ENCODE measurements around the gene HSPA1B.
"Not testable (repeated sequence)": the region's sequence is repeated elsewhere in the genome, so short reads cannot be mapped to it uniquely, and the experiment has no call there.

Gene HSPA1B

DNA sequence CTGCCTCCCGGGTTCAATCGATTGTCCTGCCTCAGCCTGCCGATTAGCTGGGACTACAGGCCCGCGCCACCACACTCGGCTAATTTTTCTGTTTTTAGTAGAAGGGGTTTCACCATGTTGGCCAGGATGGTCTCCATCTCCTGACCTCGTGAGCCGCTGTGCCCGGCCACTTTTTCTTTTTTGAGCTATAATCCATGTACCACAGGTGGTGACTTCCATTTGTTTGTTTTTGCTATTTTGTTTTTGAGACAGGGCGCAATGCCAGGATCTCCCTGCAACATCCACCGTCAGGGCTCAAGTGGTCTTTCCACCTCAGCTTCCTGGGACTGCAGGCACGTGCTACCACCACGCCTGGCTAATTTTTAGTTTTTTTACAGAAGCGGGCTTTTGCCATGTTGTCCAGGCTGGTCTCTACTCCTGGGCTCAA lies 8.5 kb downstream of the HSPA1B start:
- Histone ChIP-seq H3K4me3 (ENCODE audit: control insufficient read depth in 1 of 7, extremely low read depth in 1 of 7, insufficient read depth in 4 of 7, low read depth in 2 of 7, low read length in 6 of 7) (peak overlapping the region; percentile 13 to 99 (median 85)), H3K9me3 (ENCODE audit: control extremely low read depth in 1 of 5, control insufficient read depth in 4 of 5, insufficient read depth in 2 of 5, low read depth in 1 of 5, low read length in 4 of 5) (no peaks in the 10 kb centered on the region), H3K27me3 (replicated peaks in 2 of 5; ENCODE audit: control insufficient read depth in 4 of 5, insufficient read depth in 5 of 5, low read length in 4 of 5) (no peaks in the 10 kb centered on the region), H3K27ac (ENCODE audit: insufficient read depth in 1 of 2, low read depth in 1 of 2, low read length in 2 of 2, poor library complexity in 1 of 2, severe bottlenecking in 2 of 2) (peak overlapping the region; percentile 98 to 99), H3K36me3 (ENCODE audit: control insufficient read depth in 4 of 4, insufficient read depth in 4 of 4, low read length in 3 of 4) (peaks cover 10 to 47% (median 31%) of the 10 kb centered on the region in 4 experiments), H3K4me1 (ENCODE audit: control extremely low read depth in 1 of 4, control insufficient read depth in 4 of 4, insufficient read depth in 4 of 4, low read length in 3 of 4) (peaks cover 31 to 65% (median 56%) of the 10 kb centered on the region in 4 experiments)
- POLR2A ChIA-PET = interaction anchor here (0.6 to 3.5 kb wide), 2 partner anchors 27 to 135 kb away, joined by 3 to 18 read pairs; partner anchors contain the start of gene NEU1
- DNase-seq = no peak
- 27% methylated on average over 14 of the region's 14 CpGs for WGBS (ENCODE audit: insufficient coverage)
- CTCF ChIA-PET = interaction anchor here (0.6 to 2.4 kb wide), 4 partner anchors 12 to 111 kb away, joined by 3 to 7 read pairs (median 4); partner anchors contain the start of gene LSM2

DNA sequence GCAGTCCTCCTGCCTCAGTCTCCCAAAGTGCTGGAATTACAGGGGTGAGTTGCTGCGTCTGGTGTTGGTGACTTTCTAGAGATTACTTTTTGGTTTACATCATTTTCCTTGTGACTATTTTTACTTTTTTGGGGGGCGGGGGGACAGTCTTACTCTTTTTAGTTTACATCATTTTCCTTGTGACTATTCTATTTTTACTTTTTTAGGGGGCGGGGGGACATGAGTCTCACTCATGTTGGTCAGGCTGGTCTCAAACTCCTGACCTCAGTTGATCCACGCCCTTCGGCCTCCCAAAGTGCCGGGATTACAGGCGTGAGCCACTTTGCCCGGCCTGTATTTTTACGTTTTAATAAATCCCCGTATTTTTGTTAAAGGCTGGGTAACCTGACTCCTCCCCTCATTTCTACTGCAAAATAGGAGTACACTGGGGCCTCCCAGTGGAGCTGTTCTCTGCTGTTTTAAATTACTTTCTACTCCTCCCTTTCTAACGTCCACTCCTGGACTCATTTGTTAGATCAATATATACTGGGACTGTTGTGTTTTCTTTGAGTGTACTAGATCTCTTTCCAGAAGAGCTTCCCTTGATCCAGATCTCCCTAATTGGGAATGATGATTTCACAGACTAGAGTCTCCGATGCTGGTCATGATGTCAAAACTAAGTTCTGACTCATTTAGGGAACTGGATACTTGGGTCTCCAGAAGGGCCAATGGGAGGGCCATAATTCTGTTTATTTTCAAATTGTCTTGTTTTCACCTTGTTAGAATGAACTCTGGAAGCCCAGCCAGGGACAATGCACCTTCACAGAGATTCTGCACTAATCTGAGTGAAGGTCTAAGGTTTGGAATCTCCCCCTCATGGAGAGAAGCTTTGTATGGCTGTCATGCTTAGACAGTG lies 9.2 kb downstream of the HSPA1B start:
- peak overlapping the region in 6 of 7 experiments; percentile 58 to 99 (median 89) for H3K4me3 ChIP-seq (ENCODE audit: control insufficient read depth in 1 of 7, extremely low read depth in 1 of 7, insufficient read depth in 4 of 7, low read depth in 2 of 7, low read length in 6 of 7)
- H3K27ac ChIP-seq (ENCODE audit: insufficient read depth in 1 of 2, low read depth in 1 of 2, low read length in 2 of 2, poor library complexity in 1 of 2, severe bottlenecking in 2 of 2) = peak overlapping the region; percentile 98 to 99
- CTCF ChIA-PET = interaction anchor here (0.6 to 2.4 kb wide), 7 partner anchors 11 to 155 kb away, joined by 3 to 7 read pairs (median 4); partner anchors contain the start of gene LSM2
- H3K4me1 ChIP-seq (ENCODE audit: control extremely low read depth in 1 of 4, control insufficient read depth in 4 of 4, insufficient read depth in 4 of 4, low read length in 3 of 4) = peaks cover 27 to 58% (median 51%) of the 10 kb centered on the region in 4 experiments
- H3K9me3 ChIP-seq (ENCODE audit: control extremely low read depth in 1 of 5, control insufficient read depth in 4 of 5, insufficient read depth in 2 of 5, low read depth in 1 of 5, low read length in 4 of 5) = no peaks in the 10 kb centered on the region
- DNase-seq = peak in 2 of 3 donors; percentile 52 to 58
- H3K27me3 ChIP-seq (replicated peaks in 2 of 5; ENCODE audit: control insufficient read depth in 4 of 5, insufficient read depth in 5 of 5, low read length in 4 of 5) = no peaks in the 10 kb centered on the region
- H3K36me3 ChIP-seq (ENCODE audit: control insufficient read depth in 4 of 4, insufficient read depth in 4 of 4, low read length in 3 of 4) = peaks cover 10 to 47% (median 34%) of the 10 kb centered on the region in 4 experiments
- POLR2A ChIA-PET = interaction anchor here (1.2 to 3.5 kb wide), 3 partner anchors 10 to 26 kb away, joined by 3 to 18 read pairs (median 9); partner anchors contain the start of genes HSPA1B and NEU1
- WGBS (ENCODE audit: insufficient coverage) = 30% methylated on average over 9 of the region's 12 CpGs

DNA sequence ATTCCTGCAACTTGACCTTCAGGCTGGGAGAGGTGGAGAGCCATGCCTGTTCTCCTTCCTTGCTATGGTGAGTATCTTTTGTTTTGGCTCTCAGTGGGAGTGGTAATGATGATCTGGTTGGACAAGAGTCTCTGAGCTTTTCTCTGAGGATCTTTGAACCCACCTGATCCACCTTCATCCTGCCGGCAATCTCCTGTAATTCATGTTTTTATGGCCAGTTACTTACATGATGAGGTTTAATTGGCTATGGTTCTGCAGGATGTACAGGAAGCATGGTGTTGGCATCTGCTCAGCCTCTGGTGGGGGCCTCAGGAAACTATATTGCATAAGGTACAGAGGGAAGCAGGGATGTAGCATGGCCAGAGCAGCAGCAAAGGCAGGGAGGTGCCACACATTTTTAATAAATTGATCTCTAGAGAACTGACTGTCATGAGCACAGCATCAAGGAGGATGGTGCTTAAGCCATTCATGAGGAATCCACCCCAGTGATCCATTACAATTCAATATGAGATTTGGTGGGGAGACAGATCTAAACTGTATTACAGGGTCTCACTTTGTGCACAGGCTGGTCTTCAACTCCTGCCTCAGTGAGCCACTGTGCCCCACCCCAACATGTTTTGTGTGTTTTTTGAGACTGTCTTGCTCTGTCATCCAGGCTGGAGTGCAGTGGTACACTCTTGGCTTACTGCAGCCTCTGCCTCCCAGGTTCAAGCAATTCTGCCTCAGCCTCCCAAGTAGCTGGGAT lies 10.0 kb downstream of the HSPA1B start:
- Histone ChIP-seq H3K9me3 (ENCODE audit: control extremely low read depth in 1 of 5, control insufficient read depth in 4 of 5, insufficient read depth in 2 of 5, low read depth in 1 of 5, low read length in 4 of 5) (no peaks in the 10 kb centered on the region), H3K27me3 (replicated peaks in 2 of 5; ENCODE audit: control insufficient read depth in 4 of 5, insufficient read depth in 5 of 5, low read length in 4 of 5) (no peaks in the 10 kb centered on the region), H3K4me1 (ENCODE audit: control extremely low read depth in 1 of 4, control insufficient read depth in 4 of 4, insufficient read depth in 4 of 4, low read length in 3 of 4) (peaks cover 27 to 53% (median 50%) of the 10 kb centered on the region in 4 experiments), H3K27ac (ENCODE audit: insufficient read depth in 1 of 2, low read depth in 1 of 2, low read length in 2 of 2, poor library complexity in 1 of 2, severe bottlenecking in 2 of 2) (peak overlapping the region; percentile 98 to 99), H3K36me3 (ENCODE audit: control insufficient read depth in 4 of 4, insufficient read depth in 4 of 4, low read length in 3 of 4) (peaks cover 10 to 47% (median 35%) of the 10 kb centered on the region in 4 experiments), H3K4me3 (ENCODE audit: control insufficient read depth in 1 of 7, extremely low read depth in 1 of 7, insufficient read depth in 4 of 7, low read depth in 2 of 7, low read length in 6 of 7) (peak overlapping the region in 6 of 7 experiments; percentile 57 to 99 (median 89))
- DNase-seq = peak in 1 of 3 donors; percentile 38
- CTCF ChIA-PET = interaction anchor here (0.8 to 2.4 kb wide), 10 partner anchors 10 to 158 kb away, joined by 3 to 7 read pairs (median 4); partner anchors contain the start of gene LSM2
- POLR2A ChIA-PET = interaction anchor here (1.2 to 3.5 kb wide), 3 partner anchors 11 to 25 kb away, joined by 3 to 18 read pairs (median 9); partner anchors contain the start of genes HSPA1B and NEU1
- WGBS (ENCODE audit: insufficient coverage) = no CpG with 5 or more reads among the region's 1 CpG

DNA sequence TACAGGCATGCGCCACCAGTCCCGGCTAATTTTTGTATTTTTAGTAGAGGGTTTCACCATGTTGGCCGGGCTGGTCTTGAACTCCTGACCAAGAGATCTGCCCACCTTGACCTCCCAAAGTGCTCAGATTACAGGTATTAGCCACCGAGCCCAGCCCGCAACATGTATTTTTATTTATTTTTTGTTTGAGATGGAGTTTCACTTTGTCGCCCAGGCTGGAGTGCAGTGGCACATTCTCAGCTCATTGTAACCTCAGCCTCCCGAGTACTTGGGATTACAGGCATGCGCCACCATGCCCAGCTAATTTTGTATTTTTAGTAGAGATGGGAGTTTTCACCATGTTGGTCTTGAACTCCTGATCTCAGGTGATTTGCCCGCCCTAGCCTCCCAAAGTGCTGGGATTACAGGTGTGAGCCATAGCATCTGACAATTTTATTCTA lies 10.6 kb downstream of the HSPA1B start:
- Histone ChIP-seq H3K4me3 (ENCODE audit: control insufficient read depth in 1 of 7, extremely low read depth in 1 of 7, insufficient read depth in 4 of 7, low read depth in 2 of 7, low read length in 6 of 7) (peak overlapping the region in 5 of 7 experiments; percentile 11 to 99 (median 85)), H3K4me1 (ENCODE audit: control extremely low read depth in 1 of 4, control insufficient read depth in 4 of 4, insufficient read depth in 4 of 4, low read length in 3 of 4) (peaks cover 21 to 47% (median 44%) of the 10 kb centered on the region in 4 experiments), H3K27ac (ENCODE audit: insufficient read depth in 1 of 2, low read depth in 1 of 2, low read length in 2 of 2, poor library complexity in 1 of 2, severe bottlenecking in 2 of 2) (peak overlapping the region in 1 of 2 experiments; percentile 99), H3K36me3 (ENCODE audit: control insufficient read depth in 4 of 4, insufficient read depth in 4 of 4, low read length in 3 of 4) (peaks cover 10 to 47% (median 37%) of the 10 kb centered on the region in 4 experiments)
- CTCF ChIA-PET = interaction anchor here (0.6 to 1.9 kb wide), 9 partner anchors 12 to 360 kb away, joined by 3 to 7 read pairs (median 3); partner anchors contain the start of gene LSM2
- H3K27me3 ChIP-seq (replicated peaks in 2 of 5; ENCODE audit: control insufficient read depth in 4 of 5, insufficient read depth in 5 of 5, low read length in 4 of 5); DNase-seq; H3K9me3 ChIP-seq (ENCODE audit: control extremely low read depth in 1 of 5, control insufficient read depth in 4 of 5, insufficient read depth in 2 of 5, low read depth in 1 of 5, low read length in 4 of 5): not testable (repeated sequence)
- POLR2A ChIA-PET = interaction anchor here (2.5 kb wide), 1 partner anchor 11 kb away, joined by 9 read pairs; the partner anchor contains the start of gene HSPA1B
- WGBS (ENCODE audit: insufficient coverage) = 96% methylated on average over 7 of the region's 9 CpGs

DNA sequence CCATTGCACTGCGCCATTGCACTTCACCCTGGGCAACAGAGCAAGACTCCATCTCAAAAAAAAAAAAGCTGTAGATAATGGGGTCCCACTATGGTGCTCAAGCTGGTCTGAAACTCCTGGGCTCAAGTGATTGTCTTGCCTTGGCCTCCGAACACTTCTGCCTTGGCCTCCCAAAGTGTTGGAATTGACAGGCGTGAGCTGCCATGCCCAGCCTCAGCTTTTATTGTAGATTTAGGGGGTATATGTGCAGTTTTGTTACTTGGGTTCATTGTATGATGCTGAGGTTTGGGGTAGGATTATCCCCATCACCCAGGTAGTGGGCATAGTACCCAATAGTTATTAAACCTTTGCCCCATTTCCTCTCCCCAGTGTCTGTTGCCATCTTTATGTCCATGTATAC lies 11.4 kb downstream of the HSPA1B start:
- WGBS (ENCODE audit: insufficient coverage) = 94% methylated on average over 3 of the region's 3 CpGs
- POLR2A ChIA-PET = interaction anchor here (0.5 to 2.5 kb wide), 3 partner anchors 12 to 24 kb away, joined by 3 to 9 read pairs (median 4); partner anchors contain the start of genes HSPA1B and NEU1
- CTCF ChIA-PET = interaction anchor here (0.7 to 1.9 kb wide), 12 partner anchors 10 to 159 kb away, joined by 3 to 7 read pairs (median 3); partner anchors contain the start of genes LSM2 and NEU1
- H3K4me3 ChIP-seq (ENCODE audit: control insufficient read depth in 1 of 7, extremely low read depth in 1 of 7, insufficient read depth in 4 of 7, low read depth in 2 of 7, low read length in 6 of 7) = peak overlapping the region in 1 of 7 experiments; percentile 85
- no peak overlapping the region for H3K27ac ChIP-seq (ENCODE audit: insufficient read depth in 1 of 2, low read depth in 1 of 2, low read length in 2 of 2, poor library complexity in 1 of 2, severe bottlenecking in 2 of 2)
- H3K36me3 ChIP-seq (ENCODE audit: control insufficient read depth in 4 of 4, insufficient read depth in 4 of 4, low read length in 3 of 4) = peaks cover 10 to 47% (median 37%) of the 10 kb centered on the region in 4 experiments
- DNase-seq = no peak
- H3K27me3 ChIP-seq (replicated peaks in 2 of 5; ENCODE audit: control insufficient read depth in 4 of 5, insufficient read depth in 5 of 5, low read length in 4 of 5) = no peaks in the 10 kb centered on the region
- no peaks in the 10 kb centered on the region for H3K9me3 ChIP-seq (ENCODE audit: control extremely low read depth in 1 of 5, control insufficient read depth in 4 of 5, insufficient read depth in 2 of 5, low read depth in 1 of 5, low read length in 4 of 5)
- H3K4me1 ChIP-seq (ENCODE audit: control extremely low read depth in 1 of 4, control insufficient read depth in 4 of 4, insufficient read depth in 4 of 4, low read length in 3 of 4) = peaks cover 15 to 40% (median 39%) of the 10 kb centered on the region in 4 experiments

DNA sequence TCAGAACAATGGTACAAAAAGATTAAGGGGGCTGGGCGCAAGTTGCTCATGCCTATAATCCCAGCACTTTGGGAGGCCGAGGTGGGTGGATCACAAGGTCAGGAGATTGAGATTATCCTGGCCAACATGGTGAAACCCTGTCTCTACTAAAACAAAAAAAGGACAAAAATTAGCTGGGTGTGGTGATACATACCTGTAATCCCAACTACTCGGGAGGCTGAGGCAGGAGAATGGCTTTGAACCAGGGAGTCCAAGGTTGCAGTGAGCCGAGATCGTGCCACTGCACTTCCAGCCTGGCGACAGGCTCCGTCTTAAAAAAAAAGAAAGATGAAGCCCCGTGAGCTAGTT lies 12.2 kb downstream of the HSPA1B start:
- H3K27me3 ChIP-seq (replicated peaks in 2 of 5; ENCODE audit: control insufficient read depth in 4 of 5, insufficient read depth in 5 of 5, low read length in 4 of 5); POLR2A ChIA-PET: not testable (repeated sequence)

More for the DNA sequence above, 12.2 kb downstream of the HSPA1B start:
- H3K27ac ChIP-seq (ENCODE audit: insufficient read depth in 1 of 2, low read depth in 1 of 2, low read length in 2 of 2, poor library complexity in 1 of 2, severe bottlenecking in 2 of 2) = peak overlapping the region in 1 of 2 experiments; percentile 43
- WGBS (ENCODE audit: insufficient coverage) = 100% methylated on average over 5 of the region's 8 CpGs
- CTCF ChIA-PET = interaction anchor here (0.7 to 1.9 kb wide), 8 partner anchors 16 to 54 kb away, joined by 3 to 7 read pairs (median 4); partner anchors contain the start of gene NEU1
- H3K4me3 ChIP-seq (ENCODE audit: control insufficient read depth in 1 of 7, extremely low read depth in 1 of 7, insufficient read depth in 4 of 7, low read depth in 2 of 7, low read length in 6 of 7); H3K9me3 ChIP-seq (ENCODE audit: control extremely low read depth in 1 of 5, control insufficient read depth in 4 of 5, insufficient read depth in 2 of 5, low read depth in 1 of 5, low read length in 4 of 5); DNase-seq: not testable (repeated sequence)
- peaks cover 12 to 37% (median 33%) of the 10 kb centered on the region in 4 experiments for H3K4me1 ChIP-seq (ENCODE audit: control extremely low read depth in 1 of 4, control insufficient read depth in 4 of 4, insufficient read depth in 4 of 4, low read length in 3 of 4)
- H3K36me3 ChIP-seq (ENCODE audit: control insufficient read depth in 4 of 4, insufficient read depth in 4 of 4, low read length in 3 of 4) = peaks cover 10 to 48% (median 39%) of the 10 kb centered on the region in 4 experiments
